Glomerular visceral epithelial cell (primary cell): Measurements from ENCODE around the gene STK32C.

ENCODE experiments used
- DNase-seq: peaks from one replicate; pipeline ENCODE4 v3.0.0-alpha.2; 2016; ENCODE audit errors: extremely low spot score

The STK32C gene

DNA sequence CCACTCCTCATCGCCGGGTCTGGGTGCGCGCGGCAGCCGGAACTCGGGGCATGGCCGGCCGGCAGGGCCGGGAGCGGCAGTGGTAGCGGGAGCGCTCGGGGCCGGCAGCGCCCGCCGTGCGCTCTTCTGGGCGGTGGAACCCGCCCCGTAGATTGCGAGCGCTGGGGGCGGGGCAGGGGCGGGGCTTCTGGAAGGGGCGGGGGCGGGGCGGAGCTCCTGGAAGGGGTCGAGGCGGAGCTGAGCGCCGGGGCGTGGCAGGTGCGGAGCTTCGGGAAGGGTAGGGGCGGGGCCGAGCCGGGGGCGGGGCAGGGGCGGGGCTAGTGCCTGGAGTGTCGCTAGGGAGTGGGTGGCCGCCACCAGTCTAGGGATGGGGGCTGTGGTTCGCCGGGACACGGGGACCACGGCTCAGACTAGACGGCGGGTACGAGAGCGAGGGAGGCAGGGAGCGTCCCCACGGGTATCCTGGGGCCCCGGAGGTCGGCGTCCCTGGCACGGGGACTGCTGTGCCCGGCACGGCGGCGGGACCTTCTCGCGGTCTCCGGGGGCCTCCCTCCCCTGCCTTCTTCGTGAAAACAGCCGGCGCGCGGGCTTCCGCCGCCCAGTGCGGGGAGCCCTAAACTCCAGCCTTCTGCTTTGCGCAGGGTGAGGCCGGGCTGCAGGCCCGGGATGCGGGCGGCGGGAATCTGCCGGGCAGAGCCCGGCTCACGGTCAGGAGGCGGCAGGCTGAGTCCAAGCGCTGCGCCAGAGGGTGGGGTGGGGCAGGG lies at the start of gene STK32C:
Gene STK32C (minus strand): TSS at position 128 of the 764 bp plus-strand sequence. CDS start 117 bp downstream, at position 11.
- peak; percentile 96 for DNase-seq

DNA sequence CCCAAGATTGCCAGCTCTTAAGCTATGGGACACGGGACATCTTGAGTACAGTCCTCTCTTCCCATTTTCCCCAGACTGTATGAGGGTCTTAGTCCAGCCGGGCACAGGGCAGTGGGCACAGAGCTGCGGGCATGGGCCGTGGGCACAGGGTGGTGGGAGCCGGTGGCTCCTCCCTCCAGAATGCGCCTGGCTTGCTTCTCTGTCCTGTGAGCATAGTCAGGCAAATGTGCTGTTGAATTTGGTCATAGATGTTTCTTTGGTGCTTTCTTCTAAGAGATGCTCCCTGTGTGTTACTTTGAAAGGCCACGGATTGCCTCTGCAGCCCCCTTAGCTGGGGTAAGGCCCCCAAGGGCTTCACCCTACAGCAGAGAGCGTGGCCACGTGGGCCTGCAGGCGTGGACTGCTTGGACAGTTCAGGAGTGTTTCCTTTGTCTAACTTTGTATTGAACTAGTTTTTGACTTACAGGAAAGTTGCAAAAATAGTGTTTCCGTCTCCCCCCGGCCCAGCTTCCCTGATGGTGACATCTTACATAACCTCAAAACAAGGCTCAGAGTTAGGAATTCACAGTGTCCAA lies 49.0 kb upstream of the STK32C start:
- DNase-seq, result no peak

DNA sequence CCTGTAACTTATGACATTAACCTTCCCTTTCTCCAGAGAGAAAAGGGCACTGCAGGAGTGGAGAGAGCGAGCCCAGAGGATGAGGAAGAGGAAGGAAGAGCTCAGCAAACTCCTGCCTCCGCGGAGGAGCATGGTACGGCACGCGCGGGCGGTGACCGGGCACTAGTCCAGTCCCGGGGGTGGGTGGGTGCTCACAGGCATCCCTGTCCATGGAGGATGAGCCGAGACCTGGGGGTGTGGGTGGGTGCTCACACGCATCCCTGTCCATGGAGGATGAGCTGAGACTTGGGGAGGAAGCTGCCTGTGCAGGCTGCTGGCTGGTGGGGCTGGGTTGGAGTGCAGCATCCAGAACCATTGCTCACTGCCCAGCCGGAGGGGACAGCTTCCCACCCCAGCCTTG lies 48.0 kb upstream of the STK32C start:
- DNase-seq, result no peak

DNA sequence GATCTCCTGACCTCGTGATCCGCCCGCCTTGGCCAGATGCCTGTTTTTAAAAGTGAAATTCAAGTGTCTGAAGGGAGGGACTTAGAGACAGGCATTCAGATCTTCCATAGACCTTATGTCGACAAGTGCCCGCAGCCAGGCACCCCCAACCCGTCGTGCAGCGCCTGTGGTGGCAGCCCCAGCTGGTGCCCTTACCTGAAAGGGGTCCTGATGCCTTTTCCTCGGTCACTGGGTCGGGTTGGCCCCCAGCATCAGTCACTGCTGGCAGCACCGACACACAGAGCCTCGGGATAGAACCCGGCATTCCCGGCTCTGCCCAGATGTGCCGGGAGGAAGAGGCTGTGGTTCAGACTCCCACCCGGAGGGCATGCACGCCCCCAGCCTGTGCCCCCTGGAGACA lies 47.5 kb upstream of the STK32C start:
- no peak for DNase-seq

DNA sequence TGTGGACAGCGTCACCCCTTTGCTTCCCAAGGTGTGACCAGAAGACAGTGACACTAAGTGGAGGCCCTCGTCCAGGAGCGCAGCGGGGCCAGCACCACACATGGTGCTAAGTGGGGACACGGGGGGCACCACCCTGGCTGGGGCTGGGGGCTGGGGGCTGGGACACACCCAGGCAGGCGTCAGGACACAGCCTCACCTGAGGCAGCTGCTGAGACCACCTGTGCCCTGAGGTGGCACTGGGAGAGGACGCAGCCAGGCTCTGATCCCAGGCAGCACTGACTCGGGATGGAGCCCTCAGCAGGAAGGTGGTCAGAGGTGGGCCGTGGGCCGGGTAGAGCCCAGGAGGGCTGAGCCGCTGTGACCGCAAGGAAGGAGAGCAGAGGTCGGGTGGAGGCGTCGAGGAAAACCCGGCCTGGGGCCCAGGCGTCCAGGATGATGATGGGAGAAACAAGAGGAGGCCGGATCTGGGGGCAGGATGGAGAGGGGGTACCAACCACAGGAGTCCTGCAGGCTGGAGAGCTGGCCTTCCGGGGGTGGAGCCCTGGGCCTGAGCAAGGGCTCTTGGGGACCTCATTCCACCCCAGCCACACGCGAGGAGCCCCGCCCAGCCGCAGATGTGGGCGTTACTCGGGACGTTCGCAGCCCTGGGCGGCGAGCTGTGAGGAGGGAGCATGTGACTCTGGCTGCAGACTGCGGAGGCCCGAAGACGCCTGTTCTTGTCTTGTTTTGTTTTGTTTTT lies 46.8 kb upstream of the STK32C start:
- DNase-seq, result no peak

DNA sequence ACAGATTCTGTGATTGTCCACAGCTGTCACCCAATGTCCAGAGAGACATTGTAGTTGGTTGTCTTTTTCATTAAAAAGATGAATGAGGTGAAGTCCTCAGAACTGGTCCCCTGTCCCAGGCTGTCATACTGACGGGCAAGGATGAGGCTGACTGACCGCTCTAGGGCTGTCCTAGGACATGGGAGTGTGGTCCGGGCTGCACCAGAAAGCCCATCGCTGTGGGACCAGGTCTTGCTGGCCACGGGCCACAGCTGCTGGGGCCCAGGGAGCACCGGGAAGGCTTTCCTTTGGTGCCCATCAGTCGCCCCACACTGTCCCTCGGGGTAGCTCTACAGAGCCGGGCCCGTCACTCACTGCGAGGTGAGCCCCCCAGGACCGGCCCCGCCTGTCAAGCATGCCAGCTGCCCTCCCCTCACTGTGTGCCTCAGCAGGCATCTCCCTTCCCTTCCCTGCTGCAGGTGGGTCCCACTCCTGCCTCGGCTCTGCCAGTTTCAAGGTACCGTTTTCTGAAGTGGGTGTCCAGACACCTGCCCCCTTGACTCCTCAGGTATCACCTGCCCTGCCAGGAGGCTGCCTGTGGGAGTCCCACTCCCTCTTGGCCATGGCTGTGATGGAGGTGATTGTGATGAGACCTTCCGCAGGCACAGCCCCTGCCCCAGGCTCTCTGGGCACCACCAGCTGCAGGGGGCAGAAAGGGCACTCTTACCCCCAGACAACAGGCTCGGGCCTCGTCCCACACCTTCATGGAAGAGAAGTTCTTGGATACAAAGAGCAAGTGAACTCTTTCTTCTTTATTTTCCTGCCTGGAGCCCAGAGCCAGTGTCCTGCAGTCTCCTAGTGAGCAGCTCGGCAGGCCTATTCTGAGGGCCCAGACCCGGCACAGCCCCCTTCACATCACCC lies 46.0 kb upstream of the STK32C start:
- no peak for DNase-seq

DNA sequence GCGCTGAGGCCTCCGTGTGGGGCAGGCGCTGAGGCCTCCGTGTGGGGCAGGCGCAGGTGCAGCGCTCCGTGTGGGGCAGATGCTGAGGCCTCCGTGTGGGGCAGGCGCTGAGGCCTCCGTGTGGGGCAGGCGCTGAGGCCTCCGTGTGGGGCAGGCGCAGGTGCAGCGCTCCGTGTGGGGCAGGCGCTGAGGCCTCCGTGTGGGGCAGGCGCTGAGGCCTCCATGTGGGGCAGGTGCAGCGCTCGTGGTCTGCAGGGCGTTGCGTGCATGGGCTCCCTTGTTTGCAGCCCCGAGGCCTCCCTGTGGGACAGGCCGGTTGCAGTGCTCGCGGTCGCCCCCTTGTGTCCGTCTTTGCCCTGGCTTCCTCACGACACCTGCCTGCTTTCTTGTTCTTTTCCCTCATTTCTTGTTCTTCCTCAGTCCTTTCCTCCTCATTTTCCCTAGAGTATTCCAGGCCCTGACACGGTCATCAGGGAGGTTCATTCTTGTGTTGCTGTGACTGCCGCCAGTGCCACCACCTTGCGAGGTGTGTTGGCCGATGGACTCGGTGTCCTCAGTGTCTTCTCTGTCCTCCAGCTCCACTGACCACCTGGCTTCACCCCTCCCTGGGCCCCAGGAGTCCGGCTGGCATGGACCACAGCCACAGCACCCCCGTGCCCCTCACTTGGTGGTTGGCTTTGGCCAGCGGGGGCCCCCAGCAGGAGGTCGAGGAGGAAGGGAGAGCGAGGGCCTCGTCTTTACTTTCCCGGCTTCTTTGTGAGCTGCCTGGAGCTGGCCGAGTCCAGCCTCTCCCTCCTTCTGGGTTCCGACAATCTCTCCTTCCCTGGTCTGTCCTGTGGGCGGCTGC lies 44.9 kb upstream of the STK32C start:
- DNase-seq, result peak; percentile 52

DNA sequence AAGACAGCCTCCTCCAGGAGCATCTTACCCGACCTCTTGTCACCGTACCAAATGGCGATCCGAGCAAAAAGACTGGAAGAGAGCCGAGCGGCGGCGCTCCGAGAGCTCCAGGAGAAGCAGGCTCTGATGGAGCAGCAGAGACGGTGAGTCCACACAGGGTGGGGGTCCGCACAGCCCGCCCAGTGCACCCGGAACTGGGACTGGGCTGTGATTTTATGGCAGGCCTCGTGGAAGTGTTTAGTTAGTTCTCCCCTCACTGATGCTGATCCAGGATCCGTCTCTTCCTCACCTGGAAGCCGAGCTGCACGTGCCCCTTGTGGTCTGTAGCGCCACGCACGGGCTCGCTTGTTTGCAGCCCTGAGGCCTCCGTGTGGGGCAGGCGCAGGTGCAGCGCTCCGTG lies 43.9 kb upstream of the STK32C start:
- no peak for DNase-seq

DNA sequence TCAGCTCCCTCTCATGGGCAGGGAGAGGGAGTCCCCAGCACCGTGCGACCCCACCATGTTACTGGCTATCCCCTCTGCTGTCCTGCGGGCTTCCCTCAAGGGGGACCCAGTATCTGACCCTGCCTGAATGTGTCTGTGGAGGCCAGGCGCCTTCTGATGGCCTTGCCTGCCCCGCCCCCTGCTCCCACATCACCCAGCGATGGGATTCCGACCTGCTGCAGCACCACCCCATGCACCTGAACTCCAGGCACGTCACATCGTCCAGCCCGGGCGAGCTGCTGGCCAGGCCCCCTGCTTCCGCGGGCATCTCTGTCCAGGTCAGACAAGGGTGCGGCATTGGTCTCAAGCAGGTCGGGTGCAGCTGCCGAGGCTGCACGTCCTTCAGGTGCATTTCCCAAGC lies 43.2 kb upstream of the STK32C start:
- no peak for DNase-seq

DNA sequence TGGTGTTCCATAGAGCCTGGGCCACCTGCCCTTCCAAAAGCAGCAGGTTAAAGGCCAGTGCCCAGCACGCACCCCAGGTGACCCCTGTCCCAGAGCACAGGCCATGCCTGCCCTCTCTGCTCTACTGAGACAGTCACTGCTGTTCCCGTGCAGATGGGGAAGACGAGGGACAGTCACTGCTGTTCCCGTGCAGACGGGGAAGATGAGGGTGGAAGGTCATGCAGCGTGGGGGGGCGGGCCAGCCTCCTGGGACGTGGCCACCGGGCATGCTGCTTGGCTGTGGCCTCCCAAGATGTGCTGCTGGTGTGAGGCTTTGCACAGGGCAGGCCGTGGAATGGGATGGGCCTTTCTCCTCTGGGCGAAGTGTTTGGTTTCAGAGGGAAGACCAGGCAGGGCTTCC lies 42.6 kb upstream of the STK32C start:
- no peak for DNase-seq

DNA sequence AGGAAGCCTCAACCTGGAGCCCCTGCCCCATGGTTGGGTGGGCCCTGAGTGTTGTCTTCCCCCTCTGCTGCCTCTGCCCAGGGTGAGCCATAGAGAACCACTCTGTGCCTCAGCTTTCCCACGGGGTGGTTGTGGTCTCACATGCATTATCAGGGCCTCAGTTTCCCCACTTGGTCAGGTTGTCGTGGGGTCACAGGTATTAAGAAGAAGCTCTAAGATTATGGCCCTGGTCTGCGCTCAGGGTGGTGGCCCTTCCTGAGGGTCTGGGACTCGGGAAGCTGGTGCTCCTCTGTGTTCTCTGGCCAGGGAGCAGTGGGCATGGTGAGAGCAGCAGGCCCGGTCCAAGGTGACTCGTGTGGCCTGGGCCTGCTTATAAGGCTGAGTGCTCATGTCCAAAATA lies 42.0 kb upstream of the STK32C start:
- DNase-seq, result no peak

DNA sequence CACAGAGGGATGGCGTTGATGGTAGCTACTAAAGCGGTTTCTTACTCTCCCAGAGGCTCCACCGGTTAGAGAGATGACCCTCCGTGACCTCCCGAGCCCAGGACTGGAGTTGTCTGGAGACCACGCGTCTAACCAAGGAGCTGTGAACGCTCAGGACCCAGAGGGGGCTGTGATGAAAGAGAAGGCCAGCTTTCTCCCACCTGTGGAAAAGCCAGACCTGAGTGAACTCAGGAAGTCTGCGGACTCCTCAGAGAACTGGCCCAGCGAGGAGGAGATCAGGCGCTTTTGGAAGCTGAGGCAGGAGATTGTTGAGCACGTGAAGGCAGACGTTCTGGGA lies 40.1 kb upstream of the STK32C start:
- DNase-seq, result no peak

DNA sequence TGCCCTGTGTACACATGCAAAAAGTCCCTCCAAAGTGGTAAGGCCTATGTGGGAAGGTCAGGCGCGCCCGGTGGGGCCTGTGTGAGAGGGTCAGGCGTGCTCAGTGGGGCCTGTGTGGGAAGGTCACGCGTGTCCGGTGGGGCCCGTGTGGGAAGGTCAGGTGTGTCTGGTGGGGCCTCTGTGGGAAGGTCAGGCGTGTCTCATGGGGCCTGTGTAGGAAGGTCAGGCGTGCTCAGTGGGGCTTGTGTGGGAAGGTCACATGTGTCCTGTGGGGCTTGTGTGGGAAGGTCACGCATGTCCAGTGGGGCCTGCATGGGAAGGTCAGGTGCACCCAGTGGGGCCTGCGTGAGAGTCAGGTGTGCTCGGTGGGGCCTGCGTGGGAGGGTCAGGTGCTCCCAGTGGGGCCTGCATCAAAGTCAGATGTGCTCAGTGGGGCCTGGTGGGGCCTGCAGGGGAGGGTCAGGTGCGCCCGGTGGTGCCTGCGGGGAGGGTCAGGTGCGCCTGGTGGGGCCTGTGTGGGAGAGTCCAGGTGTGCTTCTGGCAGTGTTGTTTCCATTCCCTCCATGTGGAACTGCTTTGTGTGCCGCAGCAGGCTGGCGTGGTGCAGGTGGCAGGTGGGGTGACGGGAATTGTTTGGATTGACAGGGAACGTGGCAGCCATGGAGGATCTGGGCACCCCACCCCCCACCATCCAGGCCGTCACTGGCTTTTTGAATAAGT lies 39.6 kb upstream of the STK32C start:
- no peak for DNase-seq

DNA sequence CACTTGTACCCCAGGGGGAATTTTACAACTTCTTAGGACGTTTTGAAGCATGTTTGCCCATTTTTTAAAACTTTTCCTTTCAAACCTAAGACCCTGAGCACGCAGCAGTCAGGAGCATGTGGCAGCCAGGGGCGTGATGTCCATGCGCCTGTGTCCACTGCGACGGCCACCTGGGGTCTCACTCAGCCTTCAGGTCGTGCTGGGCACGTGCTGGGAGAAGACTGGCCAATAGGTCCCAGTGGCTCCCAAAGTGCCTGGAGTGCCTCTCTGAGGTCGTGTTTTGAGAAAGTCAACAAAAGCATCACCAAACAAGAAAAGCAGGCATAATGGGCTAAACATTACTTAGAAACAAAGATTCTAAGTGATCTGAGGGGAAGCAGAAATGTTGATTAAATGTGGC lies 39.1 kb upstream of the STK32C start:
- DNase-seq, result no peak

DNA sequence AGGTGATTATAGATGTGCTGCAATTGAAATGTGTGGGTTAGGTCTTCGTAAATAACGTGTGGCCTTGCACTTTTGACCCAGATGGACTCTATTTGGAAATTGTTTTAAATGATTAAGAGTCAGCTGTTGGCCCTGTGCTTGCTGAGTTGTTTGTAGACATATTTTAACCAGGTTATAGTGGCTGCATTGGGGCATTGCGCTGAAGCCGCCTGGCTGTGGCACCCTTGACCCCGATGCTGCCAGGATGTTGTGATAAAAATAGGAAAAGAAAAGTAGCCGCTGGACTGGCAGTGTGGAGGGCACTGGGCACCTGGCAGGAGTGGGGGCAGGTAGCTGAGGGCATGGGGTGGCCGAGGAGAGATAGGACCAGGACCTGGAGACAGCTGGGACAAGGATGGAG lies 37.6 kb upstream of the STK32C start:
- DNase-seq, result no peak

DNA sequence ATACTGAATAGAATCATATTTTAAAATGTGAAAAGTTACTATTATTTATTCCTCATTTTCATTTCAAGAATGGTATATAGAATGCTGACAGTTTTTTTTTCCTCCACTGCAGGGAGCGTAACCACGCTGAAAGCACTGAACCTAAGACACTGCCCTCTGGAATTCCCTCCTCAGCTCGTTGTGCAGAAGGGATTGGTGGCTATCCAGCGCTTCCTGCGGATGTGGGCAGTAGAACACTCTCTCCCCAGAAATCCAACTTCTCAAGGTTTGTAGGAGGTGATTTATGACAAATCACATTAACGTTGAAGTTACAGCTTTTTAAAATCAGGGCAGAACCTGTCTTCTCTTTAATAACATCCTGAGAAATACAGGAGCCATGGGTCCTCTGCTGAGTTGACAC lies 36.6 kb upstream of the STK32C start:
- no peak for DNase-seq

DNA sequence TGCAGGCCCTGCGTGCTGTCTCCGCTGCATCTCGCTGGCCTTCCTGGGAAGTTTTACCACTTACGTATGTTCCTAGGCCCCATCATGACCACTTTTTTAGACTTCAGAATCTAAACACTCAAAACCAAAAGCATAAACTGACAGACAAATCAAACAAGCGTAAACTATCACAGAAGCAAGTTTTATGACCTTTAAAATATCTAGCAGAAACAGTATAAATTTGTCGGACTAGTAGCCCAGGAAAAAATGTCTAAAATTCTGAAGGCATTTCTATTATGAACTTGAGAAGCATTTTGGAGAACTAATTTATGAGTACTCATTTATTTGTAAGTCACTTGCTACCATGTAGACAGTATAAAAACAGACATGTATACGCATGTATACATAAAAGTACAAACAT lies 34.8 kb upstream of the STK32C start:
- no peak for DNase-seq

DNA sequence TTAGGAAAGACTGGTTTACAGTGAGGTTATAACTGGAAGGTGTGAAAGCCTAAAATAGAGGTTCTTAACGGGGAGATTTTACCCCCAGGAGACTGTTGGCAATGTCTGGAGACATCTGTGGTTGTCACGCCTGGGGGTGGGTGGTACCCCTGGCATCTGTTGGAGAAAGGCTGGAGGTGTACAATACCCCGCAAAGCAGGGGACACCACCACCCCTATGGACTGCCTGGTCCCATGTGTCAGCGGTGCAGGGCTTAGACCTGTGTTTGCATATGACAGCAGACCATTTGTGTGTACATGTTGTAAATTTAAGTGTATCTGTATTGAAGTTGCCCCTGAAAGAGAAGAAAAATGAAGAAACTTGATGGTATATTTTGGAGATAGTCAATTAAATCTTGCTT lies 34.0 kb upstream of the STK32C start:
- no peak for DNase-seq

DNA sequence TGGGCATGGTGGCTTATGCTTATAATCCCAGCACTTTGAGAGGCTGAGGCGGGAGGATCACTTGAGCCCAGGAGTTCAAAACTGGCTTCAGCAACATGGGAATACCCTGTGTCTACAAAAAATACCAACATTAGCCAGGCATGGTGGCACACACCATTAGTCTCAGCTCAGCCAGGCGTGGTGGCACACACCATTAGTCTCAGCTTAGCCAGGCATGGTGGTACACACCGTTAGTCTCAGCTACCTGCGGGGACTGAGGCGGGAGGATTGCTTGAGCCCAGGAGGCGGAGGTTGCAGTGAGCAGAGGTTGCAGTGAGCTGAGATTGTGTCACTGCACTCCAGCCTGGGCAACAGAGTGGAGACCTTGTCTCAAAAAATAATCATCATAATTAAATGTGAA lies 33.3 kb upstream of the STK32C start:
- DNase-seq, result no peak

DNA sequence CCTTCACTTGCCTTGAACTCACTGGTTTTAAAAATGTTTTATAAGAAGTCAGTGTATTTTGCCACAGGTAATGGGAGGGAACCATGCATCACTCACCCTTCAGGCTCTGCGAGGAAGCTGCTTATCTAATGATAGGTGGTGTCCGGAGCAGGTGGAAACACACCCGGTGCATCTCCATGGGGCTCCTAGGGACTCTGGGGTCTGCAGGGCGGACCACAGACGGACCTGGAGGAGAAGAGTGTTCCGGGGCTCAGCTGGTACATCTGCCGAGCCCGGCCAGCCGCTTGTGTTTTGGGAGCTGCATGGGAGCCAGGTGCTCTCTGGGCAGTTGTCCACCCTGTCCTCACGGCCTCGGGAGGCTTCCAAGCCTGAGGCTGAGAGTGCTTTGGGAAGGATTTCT lies 31.5 kb upstream of the STK32C start:
- DNase-seq, result no peak

DNA sequence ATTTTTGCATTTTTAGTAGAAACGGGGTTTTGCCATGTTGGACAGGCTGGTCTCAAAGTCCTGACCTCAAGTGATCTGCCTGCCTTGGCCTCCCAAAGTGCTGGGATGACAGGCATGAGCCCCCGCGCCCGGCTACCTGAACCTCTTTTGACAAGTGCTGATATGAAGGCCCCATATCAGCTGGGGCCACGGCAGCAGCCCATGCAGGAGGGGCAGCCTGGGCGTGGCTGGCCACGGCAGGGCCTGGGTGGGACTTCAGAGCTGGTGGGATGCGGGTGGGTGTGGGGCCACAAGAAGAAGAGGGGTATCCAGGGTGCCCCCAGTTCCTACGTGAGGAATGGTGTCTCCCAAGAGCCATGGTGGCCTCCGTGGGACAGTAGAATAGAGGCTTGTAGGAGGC lies 31.1 kb upstream of the STK32C start:
- DNase-seq, result no peak
